GM18873 (cell line): ENCODE data around the gene GPR137.
"Not testable (repeated sequence)": the region's sequence is repeated elsewhere in the genome, so short reads cannot be mapped to it uniquely, and the experiment has no call there.

Experiments used
- ATAC-seq: cut with Tn5 transposase; IDR thresholded peaks from one replicate; pipeline ENCODE4 v1.9.1; 2021; ENCODE audit warnings: mild to moderate bottlenecking, moderate library complexity, moderate number of reproducible peaks; ENCODE audit not compliant: unreplicated experiment, low FRiP score

GPR137 gene

DNA sequence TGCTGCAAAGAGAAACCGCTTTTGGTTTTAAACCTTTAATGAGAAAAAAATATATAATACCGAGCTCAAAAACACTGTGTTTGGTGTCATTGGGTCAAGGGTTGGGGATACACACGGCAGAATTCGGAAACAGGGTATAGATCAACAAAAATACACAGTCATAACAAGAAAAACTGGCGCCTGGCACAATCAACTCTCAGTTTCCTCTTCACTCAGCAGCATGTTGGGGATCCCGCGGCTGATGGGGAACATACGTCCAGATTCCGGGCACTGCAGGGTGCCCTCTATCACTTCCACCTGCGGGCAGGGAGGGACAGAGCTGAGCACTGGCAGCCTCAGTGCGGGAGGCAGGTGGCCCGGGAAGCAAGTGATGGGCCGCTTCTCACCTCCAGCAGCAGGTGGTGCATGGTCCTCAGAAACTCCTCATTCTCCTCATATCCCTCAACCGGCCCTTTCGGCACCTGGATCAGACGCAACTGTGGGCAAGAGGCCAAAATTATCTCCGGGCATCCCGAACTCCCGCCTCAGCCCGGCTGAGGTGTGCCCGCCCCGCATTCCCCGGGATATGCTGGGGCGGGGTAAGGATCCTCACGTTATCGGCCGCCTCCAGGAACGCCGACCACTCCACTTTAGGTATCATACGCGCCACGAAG is 31.1 kb downstream of the GPR137 start:
- peak; percentile 2 for ATAC-seq

DNA sequence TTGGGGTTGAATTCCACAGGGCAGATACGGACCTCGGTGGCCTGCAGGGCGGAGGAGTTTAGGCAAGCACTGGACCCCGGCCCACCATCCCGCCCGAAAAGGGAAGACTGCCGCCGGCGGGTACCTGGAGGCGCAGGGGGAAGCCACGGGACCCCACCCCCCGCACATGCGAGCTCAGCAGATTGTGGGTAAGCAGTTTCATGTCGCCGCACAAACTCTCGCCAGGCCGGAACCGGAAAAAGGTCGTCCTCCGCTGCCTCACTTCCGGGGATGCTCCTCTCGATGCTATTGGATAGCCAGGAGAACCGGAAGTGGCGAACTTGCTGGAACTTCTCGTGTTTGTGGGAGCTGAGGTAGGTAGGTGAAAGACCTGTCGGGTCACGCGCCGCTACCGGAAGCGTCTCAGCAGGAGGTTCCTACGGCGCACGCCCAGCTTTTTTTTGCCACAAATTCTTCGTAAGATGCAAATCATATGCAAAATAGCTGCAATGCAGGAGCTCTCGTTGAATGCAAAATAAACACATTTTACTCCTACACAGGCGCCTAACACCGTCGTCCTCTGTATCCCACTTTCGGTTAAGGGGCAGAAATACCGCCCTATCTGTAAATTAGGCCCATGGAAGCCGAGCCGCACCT is 31.8 kb downstream of the GPR137 start, which contains the start of gene TRMT112:
Gene TRMT112 (minus strand): TSS at position 235 of the 636 bp plus-strand sequence. CDS start 33 bp downstream, at position 202.
- peak; percentile 51 for ATAC-seq

DNA sequence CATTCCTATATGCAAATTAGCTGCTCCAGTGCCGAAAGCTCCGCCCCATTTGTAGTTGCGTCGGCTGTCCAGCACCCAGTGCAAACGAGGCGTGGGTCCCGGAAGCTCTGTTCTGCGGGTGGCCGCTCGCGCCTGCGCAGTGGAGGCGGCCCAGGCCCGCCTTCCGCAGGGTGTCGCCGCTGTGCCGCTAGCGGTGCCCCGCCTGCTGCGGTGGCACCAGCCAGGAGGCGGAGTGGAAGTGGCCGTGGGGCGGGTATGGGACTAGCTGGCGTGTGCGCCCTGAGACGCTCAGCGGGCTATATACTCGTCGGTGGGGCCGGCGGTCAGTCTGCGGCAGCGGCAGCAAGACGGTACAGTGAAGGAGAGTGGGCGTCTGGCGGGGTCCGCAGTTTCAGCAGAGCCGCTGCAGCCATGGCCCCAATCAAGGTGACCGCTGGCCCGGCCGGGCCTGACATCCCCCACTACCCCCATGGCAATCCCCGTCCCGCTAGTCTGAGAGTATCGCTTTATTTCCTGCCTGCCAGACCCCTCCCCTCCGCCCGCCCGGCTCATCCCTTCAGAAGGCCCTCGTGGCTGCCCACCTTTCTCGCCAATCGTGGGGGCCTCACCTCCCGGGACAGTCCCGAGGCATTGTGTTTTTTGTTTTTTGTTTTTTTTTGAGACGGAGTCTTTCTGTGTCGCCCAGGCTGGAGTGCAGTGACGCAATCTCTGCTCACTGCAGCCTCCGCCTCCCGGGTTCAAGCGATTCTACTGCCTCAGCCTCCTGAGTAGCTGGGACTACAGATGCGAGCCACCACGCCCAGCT is 32.5 kb downstream of the GPR137 start, which contains the start of gene PRDX5:
Gene PRDX5 (plus strand): TSS at position 161 of the 805 bp plus-strand sequence. CDS start 95 bp downstream, at position 256.
- peak; percentile 58 for ATAC-seq

DNA sequence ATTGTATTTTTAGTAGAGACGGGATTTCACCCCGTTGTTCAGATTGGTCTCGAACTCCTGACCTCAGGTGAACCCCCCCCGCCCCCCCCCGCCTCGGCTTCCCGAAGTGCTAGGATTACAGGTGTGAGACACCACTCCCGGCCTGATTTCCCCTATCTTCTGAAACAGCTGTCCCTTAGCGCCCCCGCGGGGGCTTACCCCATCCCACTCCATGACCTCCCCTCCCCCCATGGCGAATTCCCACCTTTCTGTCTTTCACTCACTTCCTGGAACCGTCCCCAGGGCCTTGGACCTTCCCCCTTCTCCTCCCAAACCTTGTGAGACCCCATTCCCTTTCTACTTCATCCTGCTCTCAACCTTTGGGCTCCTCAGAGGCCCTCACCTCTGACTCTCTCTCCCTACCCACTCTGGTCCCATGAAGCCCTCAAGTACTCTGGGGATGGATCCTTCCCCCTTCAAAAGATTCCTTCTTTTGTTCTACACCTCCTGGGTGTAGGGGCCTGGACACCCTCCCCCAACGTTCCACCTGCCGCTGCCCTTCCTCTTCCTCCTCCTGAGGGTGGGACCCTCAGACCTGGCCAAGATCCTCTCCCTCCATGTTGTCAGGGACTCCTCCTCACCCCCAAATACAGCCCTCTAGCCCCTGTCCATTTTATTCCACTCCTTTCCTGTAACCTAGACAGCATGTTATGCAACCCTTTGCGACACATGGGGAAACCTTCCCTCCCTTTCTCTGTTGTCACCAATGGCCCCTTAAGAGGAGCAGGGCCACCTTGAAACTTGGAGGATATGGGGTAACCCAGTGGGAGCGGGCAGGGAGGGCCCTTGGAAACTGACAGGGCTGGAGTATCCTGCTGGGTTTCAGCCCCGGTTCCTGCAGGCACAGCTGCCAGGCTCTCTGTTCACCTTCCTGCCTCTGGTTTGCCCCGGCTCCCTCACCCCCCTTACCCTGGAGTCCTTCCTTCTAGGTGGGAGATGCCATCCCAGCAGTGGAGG is 33.4 kb downstream of the GPR137 start:
- ATAC-seq = no peak

DNA sequence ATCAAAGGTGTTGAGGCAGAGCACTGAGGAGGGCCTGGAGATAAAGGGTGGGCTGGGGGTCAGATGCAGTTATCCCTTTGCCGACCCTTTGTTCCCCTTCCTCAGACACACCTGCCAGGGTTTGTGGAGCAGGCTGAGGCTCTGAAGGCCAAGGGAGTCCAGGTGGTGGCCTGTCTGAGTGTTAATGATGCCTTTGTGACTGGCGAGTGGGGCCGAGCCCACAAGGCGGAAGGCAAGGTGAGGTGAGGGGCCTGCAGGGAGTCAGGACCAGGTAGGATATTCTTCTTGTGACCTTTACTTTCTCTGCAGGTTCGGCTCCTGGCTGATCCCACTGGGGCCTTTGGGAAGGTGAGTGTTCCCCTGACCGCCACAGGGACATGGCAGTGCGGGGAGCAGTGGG is 34.9 kb downstream of the GPR137 start:
- no peak for ATAC-seq

DNA sequence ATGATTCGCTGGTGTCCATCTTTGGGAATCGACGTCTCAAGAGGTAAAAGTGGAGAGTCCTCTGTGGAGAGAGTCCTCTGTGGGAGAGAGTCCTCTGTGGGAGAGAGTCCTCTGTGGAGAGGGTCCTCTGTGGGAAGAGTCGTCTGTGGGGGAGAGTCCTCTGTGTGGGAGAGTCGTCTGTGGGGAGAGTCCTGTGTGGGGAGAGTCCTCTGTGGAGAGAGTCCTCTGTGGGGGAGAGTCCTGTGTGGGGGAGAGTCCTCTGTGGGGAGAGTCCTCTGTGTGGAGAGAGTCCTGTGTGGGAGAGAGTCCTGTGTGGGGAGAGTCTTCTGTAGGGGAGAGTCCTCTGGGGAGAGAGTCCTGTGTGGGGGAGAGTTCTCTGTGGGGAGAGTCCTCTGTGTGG is 35.4 kb downstream of the GPR137 start:
- no peak for ATAC-seq

DNA sequence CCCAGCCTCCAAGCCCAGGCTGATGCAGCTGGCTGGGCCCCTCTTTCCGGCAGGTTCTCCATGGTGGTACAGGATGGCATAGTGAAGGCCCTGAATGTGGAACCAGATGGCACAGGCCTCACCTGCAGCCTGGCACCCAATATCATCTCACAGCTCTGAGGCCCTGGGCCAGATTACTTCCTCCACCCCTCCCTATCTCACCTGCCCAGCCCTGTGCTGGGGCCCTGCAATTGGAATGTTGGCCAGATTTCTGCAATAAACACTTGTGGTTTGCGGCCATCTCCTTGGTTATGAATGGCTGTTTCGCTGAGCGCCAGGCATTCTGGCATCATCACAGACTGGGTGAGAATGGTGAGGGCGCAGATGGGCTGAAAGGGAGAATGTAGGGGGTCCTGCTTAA is 35.9 kb downstream of the GPR137 start:
- ATAC-seq = no peak

DNA sequence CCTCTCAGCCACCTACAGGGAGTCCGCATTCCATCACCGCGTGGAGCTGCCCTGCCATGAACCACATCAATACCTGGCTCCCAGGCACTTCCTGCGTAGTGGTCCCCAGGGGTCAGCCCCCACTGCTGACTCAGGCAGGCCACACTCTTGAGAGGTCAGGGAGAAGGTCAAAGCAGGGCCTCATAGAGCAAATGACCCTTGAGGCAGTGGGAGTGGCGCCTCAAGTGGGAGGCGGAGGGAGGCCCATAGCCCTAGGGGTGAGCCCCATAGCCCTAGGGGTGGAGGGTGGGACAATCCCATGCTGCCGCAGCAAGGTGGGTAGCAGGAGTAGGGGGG is 37.2 kb downstream of the GPR137 start:
- no peak for ATAC-seq

DNA sequence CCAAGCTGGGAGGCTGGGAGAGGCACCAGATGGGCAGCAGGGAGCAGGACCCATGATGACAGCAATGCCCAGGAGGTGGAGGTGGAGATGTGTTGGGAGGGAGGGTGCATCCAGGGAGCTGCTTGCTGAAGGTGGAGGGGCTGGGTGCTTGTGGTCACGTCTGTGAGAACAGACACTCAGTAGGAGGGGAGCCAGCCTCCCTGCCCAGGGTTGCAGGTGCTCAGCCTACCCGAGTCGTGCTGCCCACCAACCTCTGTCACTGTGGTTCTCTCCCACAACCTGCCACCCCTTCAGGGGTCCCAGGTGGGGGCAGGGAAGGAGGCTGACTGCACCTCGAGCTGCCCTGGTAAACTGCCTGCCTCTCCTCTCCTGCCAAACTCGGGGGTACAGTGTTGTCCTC is 37.7 kb downstream of the GPR137 start:
- ATAC-seq = no peak

DNA sequence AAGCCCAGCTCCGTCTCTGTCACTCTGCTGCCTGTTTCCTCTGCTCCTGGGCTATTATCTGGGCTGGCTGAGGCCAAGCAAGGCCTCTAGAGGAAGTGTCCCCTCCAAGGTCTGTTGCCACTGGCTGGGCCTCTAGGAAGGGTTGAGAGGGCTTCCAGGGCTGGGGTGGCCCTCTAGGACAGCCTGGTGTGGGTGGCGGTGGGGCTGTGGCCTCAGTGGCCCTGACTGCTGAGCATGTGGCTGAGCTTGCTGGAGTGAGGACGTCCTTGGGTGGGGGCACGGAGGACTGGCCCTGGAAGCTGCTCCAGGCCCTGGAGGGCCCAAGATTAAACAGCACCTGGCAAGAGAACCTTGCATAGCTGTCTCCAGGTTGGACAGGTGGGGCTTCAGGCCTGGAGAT is 38.3 kb downstream of the GPR137 start:
- not testable (repeated sequence) for ATAC-seq

DNA sequence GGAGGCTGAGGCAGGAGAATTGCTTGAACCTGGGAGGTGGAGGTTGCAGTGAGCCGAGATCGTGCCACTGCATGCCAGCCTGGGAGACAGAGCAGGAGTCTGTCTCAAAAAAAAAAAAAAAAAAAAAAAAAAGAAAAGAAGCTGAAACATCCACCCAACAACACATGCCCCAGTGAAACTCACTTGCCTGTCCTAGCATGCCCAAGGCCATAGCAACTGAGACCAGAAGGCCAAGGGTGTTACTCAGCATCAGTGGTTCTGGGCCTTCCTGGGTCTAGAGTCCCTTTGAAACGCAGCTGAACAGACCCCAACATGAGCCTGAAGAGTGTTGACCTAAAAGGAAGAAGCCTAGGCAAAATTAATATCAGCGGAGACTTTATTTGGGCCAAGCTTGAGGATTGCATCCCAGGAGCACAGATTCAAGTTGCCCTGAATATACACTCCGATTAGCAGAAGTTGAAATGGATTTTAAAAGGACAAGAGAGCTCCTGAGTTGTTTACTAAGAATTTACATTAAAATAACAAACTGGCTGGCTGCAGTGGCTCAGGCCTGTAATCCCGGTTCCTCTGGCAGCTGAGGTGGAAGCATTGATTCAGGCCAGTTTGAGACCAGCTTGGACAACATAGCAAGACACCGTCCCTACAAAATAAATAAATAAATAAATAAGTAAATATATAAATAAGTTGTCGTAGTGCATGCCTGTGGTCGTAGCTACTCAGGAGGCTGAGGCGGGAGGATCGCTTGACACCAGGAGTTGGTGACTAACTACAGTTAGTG is 39.2 kb downstream of the GPR137 start:
- no peak for ATAC-seq

DNA sequence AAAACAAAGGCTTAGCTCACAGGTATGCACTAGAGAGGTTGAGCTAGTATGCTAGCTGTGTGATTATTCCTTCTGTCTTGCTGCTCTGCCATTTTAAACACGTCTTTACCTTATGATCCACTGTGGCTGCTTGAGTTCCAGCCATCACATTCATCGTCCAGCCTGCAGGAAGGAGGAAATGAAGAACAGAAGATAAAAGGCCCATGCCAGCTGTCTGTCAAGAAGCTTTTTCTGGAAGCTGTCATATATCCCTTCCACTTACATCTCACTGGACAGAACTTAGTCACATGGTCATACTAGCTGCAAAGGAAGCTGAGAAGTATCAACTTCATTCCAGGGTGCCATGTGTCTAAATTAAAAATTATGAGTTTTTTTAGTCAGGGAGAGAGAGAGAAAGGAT is 41.7 kb downstream of the GPR137 start:
- ATAC-seq = no peak

DNA sequence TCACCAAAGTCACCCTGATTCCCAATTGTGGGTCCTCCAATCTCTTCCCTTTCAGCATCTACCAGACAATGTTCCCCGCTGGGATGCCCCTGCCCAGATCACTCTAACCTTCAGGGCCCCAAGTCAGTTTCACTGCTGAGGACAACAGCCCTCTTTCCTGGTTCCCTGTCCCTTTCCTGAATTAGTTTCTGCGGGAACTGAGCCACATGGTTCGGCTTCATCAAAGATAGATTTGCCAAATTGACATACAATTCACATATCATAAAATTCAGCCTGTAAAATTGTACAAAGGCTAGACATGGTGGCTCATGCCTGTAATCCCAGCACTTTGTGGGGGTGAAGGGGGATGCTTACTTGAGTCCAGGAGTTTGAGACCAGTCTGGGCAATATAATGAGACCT is 42.3 kb downstream of the GPR137 start:
- no peak for ATAC-seq

DNA sequence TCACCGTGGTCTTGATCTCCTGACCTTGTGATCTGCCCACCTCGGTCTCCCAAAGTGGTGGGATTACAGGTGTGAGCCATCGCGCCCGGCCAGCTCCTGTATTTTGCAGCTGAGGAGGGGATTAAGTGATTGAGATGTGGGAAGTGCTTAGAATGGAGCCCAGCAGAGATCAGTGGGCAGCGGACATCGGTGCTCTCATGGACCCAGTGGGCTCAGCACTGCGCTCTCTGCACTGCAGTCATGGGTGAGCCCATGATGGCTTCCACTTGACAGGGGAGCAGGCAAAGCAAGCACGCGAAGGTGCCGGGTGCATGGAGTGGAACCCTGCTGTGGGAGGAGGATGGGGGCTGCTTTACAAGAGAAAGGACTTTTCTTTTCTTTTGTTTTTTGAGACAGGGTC is 45.2 kb downstream of the GPR137 start:
- ATAC-seq = no peak

DNA sequence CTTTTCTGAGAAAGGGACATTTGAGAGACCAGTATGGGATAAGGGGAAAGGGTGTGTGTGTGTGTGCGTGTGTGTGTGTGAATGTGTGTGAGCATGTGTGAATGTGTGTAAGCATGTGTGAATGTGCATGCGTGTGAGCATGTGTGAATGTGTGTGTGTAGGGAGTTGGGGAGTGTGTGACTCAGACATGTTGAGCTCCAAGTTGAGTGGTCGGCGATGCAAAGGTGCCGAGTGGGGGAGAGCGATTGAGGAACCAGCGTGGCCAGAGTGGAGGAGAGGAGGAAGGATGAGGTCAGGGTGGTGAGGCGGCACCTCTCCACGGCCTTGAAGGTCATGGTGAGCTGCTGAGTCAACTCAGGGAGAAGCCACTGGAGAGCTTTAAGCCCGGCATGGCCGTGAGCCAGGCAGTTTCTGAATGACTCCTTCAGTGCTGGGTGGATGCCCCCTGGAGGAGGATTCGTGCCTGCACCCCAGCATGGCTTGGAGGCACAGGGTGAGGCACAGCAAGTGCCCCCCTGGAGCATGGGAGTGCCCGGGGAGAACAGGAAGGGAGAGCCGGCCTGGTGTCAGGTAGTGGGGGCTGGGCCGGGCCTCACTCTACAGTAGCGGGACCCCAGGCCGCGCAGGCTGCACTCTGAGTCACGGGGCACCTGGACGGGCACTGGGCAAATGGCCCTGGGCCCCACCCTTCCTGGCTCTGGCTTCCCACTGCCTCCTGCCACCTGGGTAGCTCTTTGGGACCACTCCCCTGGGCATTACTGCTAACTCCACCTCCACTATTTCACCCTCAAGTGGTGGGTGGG is 46.1 kb downstream of the GPR137 start:
- peak; percentile 49 for ATAC-seq

DNA sequence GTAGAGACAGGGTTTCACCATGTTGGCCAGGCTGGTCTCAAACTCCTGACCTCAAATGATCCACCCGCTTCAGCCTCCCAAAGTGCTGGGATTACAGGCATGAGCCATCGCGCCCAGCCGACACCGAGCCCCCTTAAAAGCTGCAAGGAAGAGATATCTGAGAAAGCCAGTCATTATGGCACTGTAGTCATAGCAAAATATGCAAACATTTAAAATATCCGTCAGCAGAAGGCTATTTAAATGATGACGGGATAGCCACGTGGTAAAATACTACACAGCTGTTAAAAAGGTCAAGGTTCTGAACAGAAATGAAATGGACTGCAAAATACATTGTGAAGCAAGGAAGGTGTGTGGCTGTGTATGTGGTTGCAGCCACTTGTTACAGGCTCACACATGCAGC is 47.9 kb downstream of the GPR137 start:
- ATAC-seq = no peak

DNA sequence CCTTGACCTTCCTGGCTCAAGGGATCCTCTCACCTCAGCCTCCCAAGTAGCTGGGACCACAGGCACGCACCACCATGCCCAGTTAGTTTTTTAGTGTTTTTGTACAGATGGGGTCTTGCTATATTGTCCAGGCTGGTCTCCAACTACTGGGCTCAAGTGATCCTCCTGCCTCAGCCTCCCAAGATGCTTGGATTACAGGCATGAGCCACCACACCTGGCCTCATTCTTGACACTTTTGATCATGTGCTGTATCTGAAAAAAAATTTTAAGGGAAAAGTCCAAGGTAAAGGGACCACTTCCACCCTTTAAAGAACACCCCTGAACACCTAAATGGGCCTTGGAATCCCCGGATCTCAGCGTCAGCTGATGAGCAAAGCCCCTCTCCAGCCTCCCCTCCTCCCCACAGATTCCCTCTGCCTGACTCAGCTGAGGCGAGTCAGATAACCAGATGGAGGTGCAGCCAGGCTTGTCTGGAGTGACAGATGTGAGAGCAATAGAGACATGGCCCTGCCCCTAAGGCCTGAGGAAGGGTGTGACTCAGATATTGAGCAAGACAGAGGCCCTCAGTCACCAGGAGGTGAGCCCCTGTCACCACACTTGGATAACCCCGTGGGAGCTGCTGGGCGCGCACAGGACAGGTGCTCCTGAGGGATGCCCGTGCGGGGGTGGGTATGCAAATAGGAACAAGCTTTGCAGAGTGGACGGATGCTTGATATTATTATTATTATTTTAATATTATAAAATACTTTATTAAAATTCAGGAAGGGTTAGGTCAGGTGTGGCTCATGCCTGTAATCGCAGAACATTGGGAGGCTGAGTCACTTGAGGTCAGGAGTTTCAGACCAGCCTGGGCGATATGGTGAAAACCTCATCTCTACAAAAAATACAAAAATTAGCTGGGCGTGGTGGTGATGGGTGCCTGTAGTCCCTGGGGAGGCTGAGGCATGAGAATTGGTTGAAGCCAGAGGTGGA is 49.4 kb downstream of the GPR137 start:
- peak; percentile 76 for ATAC-seq
